Stimulated activated CD4-positive, alpha-beta T cell treated with anti-CD3 and anti-CD28 coated beads, TNF-alpha, amount 100 ng/mL, for 1 hour (primary cell): ENCODE data around the gene SERPINA12.
"Not testable (repeated sequence)": the region's sequence is repeated elsewhere in the genome, so short reads cannot be mapped to it uniquely, and the experiment has no call there.

Experiments
- DNase-seq, 3 donors: peaks; one replicate each; pipeline ENCODE4 v3.0.0-alpha.2; 2020; ENCODE audit warnings: low read depth in 3 of 3, low spot score in 1 of 3

SERPINA12 gene

GRCh38 chr14:94494085-94494484, 15.2 kb downstream of the SERPINA12 start:
- DNase-seq: no peak

GRCh38 chr14:94491511-94491910, 17.8 kb downstream of the SERPINA12 start:
- DNase-seq: no peak

GRCh38 chr14:94489336-94489735, 19.9 kb downstream of the SERPINA12 start:
- no peak for DNase-seq

- no peak for DNase-seq
Measured at GRCh38 chr14:94486883-94487282, 22.4 kb downstream of the SERPINA12 start.

GRCh38 chr14:94485944-94486841, 23.1 kb downstream of the SERPINA12 start:
- peak in 2 of 3 donors; percentile 13 to 46 for DNase-seq

GRCh38 chr14:94484481-94484880, 24.8 kb downstream of the SERPINA12 start:
- DNase-seq: no peak

GRCh38 chr14:94483729-94484275, 25.5 kb downstream of the SERPINA12 start:
- no peak for DNase-seq

GRCh38 chr14:94483071-94483451, 26.2 kb downstream of the SERPINA12 start:
- DNase-seq: no peak

- not testable (repeated sequence) for DNase-seq
Measured at GRCh38 chr14:94482132-94483070, 26.9 kb downstream of the SERPINA12 start.

GRCh38 chr14:94481468-94482131, 27.7 kb downstream of the SERPINA12 start:
- DNase-seq: no peak

GRCh38 chr14:94480809-94481208, 28.5 kb downstream of the SERPINA12 start:
- no peak for DNase-seq

GRCh38 chr14:94478420-94478819, 30.8 kb downstream of the SERPINA12 start:
- DNase-seq: no peak

- DNase-seq: no peak
Measured at GRCh38 chr14:94476023-94476422, 33.2 kb downstream of the SERPINA12 start, which contains the start of gene SERPINA9. TSS of gene SERPINA9 (minus strand) at chr14:94476197. CDS start at chr14:94469840, 6,357 bp downstream.

- DNase-seq: no peak
Measured at GRCh38 chr14:94474581-94475031, 34.7 kb downstream of the SERPINA12 start.

- no peak for DNase-seq
Measured at GRCh38 chr14:94473666-94474410, 35.4 kb downstream of the SERPINA12 start.

- DNase-seq: no peak
Measured at GRCh38 chr14:94472842-94473241, 36.4 kb downstream of the SERPINA12 start.

GRCh38 chr14:94471045-94471444, 38.2 kb downstream of the SERPINA12 start:
- DNase-seq: no peak

GRCh38 chr14:94470311-94470710, 39.0 kb downstream of the SERPINA12 start:
- DNase-seq: no peak

- DNase-seq: no peak
Measured at GRCh38 chr14:94469261-94469660, 40.0 kb downstream of the SERPINA12 start.
